ENCODE results near the gene ZFP42.
"Not testable (repeated sequence)": the region's sequence is repeated elsewhere in the genome, so short reads cannot be mapped to it uniquely, and the experiment has no call there.

The ZFP42 gene

DNA sequence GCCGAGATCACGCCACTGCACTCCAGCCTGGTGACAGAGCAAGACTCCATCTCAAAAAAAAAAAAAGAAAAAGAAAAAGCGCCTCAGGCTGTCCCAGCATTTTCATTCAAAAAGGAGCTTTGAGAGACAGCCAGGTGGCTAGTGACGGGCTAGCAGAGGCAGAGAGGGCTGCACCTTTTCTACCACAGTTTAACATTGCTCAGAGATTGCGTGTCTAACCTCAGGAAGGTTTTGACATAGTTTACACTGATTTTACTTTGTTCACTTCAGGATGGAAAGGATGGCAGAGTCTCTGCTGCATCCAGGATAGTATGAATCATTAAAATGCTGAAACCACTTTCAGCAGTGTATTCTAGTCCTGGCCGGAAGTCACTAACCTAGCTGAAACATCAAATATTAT, 28.1 kb downstream of the ZFP42 start:
- DNase-seq, result no peak

DNA sequence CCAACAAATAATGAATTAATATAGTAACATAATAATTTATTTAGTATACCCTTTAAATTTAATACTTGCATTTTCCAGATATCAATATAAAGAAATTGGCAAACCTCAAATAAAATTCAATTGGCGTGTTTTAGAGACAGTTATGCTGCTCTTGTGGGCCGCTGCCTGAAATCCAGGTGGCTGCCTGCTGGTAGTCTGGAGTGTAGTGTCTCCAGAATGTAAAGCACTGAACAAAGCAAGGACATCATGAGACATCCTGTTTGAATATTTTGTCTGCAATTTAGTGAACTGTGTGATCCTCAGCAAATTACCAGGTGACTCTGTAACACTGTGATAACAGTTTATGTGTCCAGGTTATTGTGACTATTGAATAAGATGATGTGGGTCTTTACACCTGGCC, 29.9 kb downstream of the ZFP42 start:
- no peak for DNase-seq

DNA sequence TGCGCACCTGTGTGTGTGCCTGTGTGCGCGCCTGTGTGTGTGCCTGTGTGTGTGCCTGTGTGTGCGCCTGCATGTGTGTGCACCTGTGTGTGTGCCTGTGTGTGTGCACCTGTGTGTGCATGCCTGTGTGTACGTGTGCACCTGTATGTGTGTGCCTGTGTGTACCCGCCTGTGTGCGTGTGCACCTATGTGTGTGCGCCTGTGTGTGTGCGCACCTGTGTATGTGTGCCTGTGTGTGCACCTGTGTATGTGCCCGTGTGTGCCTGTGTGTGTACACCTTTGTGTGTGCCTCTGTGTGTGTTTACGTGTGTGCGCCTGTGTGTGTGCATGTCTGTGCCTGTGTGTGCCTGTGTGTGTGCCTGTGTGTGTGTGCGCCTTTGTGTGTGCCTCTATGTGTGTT, 33.5 kb downstream of the ZFP42 start:
- DNase-seq, result no peak

DNA sequence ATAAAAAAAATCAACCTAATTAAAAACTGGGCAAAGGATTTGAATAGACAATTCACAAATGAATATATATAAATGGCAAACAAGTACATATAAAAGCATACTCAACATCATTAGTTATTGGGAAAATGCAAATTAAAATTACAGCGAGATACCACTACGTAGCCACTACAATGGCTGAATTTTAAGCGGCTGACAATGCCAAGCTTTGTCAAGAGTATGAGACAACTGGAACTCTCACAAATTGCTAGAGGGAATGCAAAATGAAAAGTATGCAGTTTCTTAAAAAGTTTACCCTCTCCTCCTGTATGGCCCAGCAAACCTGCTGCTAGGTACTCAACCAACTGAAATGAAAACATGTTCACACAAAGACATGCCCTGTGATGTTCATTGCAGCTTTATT, 34.8 kb downstream of the ZFP42 start:
- no peak for DNase-seq

DNA sequence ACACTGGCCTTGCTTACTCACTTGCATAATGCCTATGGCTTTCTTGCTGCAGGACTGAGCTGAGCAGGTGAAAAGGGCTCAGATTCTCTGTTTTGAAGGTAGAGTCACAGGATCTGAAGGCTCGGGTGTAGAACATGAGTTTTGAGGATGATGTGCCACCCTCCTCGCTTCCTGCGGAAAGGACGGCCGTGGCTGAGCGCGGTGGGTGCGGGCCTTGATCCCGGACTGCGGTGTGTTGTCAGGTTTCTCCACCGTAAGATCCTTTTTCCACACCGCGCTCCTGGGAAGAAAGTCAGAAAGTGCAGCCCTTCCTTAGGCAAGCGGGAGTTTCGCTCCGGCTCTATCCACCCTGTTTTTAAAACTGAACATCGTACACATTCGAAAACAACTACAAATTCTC, 36.2 kb downstream of the ZFP42 start:
- no peak for DNase-seq

DNA sequence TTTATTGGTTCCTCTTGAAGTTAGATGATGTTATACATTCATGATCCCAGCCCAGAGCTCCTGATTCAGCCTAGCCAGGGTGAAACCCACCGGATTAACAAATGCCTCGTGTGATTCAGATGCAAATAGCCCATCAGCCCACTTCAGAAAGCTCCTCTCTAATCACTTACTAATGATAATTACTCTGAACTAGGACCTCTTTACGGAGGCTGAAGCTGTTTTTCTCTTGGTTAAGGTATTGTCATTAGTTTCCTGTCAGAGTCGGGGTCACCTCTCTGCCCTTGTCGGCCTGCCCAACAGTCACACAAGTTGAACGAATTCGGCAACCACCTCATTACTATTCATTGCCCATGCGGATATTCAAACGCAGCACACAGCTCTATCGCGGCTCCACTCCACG, 36.6 kb downstream of the ZFP42 start:
- DNase-seq, result no peak

DNA sequence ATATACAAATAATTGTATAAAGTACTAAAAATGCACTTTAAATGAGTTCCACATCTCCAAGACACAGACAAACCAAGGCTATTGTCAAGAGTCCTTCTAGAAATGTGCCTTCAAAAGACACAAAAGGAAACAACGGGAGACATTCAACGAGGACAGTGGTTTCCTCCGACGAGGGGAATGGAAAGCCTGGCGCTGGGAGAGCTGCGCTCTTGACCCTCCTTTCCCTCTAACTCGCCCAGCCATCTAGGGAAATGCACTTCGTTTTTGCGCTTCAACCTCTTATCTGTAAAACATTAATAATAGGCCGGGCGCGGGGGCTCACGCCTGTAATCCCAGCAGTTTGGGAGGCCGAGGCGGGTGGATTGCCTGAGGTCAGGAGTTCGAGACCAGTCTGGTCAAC, 37.0 kb downstream of the ZFP42 start:
- no peak for DNase-seq

DNA sequence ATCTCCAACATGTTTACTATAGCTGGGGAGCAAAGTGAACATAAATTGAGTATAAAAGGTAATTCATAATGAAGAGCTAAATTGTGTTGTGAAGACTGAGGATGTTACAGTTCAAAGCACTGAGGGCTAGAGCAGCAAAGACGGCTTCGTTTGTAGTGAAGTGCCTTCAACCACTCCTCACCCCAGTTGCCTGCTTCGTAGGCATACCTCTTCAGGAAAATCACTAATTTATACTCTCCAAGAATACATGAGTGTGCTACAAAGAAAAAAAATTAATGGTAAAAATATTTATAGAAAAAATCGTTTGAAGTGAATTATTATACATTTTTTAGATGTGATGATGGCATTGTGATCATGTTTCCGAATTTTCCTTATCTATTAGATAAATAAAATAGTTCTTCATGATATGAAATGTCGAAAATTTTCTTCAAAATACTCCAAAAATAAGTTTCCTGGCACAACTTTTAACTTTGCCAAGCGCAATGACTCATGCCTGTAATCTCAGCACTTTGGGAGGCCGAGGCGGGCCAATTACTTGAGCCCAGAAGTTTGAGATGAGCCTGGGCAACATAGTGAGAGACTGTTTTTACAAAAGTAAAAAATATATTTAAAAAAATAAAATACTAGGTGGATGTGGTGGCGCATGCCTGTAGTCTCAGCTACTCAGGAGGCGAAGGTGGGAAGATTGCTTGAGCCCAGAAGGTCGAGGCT, 41.6 kb downstream of the ZFP42 start:
- DNase-seq, result no peak

DNA sequence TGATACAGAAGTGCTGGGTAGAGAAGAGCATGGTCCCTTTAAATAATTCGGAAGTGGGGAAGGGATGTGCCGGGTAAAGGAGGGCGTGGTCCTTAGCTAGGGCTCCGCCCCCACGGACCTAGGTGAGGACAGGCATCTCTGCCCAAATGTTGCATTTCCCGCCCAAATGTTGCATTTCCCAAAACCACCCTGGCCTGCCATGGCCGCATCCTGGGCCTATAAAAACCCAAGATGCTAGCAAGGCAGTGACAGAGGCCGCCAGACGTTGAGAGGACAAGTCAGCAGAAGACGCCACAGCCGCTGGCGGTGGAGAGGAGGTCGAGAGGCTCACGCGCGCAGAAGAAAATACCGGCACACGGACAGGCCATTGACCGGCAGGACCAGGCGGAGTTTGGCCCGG, 46.1 kb downstream of the ZFP42 start:
- DNase-seq, result no peak

DNA sequence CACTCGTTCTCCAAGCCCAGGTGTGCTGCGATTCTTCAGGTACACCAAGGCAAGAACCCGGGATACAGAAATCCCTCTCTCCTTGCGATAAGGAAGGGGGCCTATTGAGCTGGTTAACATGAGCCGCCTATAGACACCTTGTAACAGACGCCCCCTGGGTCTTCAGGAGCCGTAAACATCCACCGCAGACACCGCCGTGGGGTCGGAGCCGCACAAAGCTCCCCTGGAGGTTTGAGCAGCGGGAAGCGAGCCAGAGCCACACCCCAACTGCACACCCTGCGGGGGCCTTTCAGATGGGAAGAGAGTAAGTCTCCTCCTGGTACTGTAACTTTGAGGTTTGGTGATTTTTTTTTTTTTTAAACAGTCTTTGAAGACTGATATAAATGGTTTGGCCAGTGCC, 46.6 kb downstream of the ZFP42 start:
- DNase-seq, result no peak

DNA sequence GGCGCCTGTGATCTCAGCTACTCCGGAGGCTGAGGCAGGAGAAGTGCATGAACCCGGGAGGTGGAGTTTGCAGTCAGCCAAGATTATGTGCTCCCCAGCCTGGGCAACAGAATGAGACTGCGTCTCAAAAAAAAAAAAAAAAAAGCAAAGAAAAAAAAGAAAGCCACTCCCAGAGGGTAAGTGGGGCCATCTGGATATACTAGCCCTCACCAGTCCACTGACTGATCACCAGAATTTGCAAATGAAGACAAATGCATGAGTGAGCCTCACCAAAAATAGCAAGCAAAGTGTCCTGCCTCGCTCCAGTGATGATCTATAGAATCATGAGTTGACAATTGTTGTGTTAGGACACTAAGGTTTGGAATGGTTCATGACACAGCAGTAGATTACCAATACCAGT, 47.6 kb downstream of the ZFP42 start:
- DNase-seq, result no peak

DNA sequence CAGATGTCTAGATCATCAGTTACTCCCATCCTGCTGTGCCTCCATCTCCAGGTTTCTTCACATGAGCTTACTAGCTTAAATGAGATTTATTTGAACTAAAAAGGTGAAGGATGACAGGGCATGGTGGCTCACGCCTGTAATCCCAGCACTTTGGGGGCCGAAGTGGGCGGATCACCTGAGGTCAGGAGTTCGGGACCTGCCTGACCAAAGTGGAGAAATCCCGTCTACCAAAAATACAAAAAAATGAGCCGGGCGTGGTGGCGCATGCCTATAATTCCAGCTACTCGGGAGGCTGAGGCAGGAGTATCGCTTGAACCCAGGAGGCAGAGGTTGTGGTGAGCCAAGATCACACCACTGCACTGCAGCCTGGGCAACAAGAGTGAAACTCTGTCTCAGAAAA, 49.9 kb downstream of the ZFP42 start:
- DNase-seq, result not testable (repeated sequence)

DNA sequence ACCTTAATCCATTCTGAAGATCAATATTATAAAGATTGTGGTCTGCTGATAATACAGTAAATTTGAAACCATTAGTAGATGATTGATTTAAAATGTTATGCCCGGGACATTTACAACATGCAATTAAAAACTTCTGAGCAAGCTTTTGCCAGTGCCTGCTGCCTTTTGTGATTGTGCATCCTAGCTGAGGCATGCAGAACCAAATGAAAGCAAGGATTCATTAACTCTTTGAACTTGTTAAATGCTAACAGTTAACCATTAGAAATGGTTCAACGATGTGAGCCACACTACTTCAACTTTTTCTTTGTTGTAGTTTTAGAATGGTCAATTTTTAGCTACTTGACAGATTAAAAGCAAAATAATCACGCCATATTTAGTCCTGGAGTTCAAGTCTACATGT, 51.1 kb downstream of the ZFP42 start:
- no peak for DNase-seq

DNA sequence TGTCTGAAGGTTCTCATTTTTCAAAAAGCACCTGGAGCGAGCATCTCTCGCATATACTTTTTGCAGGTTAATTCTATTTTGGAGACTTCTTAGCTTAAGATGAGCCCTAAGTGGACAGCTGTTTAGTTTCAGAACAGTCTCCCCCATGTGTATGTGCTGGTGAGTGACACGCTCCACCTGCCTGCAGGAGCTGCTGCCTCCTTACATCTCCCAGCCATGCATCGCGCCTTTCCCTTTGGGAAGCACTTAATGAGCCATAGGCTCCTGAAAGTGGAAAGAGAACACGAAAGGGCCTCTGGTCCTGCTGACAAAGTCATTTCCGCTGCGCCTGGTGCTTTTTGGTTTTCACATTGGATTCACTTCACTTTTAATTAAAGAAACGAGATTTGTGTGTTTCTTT, 57.7 kb downstream of the ZFP42 start:
- DNase-seq, result no peak
